GM12801 (cell line): ENCODE results near the gene CINP.

Source experiments
- TF ChIP-seq, protein P1 (sequence below): IDR thresholded peaks from one replicate; pipeline ENCODE4 v1.5.1; 2011; ENCODE audit warnings: control low read depth; ENCODE audit not compliant: insufficient read length; ENCODE audit errors: extremely low read depth

Gene CINP

DNA sequence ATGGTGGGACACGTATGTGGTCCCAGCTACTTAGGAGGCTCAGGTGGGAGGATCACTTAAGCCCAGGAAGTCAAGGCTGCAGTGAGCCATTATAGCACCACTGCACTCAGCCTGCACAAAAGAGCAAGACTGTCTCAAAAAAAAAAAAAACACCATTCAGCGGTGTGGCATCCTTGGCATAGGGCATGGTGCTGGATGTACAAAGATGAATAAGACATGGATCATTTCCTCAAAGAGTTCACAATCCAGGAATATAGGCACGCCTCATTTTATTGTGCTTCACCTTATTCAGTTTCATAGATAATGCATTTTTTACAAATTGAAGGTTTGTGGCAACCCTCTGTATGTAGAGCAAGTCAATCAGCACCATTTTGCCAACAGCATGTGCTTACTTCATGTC is 6.4 kb downstream of the CINP start:
- TF ChIP-seq, protein P1, sequence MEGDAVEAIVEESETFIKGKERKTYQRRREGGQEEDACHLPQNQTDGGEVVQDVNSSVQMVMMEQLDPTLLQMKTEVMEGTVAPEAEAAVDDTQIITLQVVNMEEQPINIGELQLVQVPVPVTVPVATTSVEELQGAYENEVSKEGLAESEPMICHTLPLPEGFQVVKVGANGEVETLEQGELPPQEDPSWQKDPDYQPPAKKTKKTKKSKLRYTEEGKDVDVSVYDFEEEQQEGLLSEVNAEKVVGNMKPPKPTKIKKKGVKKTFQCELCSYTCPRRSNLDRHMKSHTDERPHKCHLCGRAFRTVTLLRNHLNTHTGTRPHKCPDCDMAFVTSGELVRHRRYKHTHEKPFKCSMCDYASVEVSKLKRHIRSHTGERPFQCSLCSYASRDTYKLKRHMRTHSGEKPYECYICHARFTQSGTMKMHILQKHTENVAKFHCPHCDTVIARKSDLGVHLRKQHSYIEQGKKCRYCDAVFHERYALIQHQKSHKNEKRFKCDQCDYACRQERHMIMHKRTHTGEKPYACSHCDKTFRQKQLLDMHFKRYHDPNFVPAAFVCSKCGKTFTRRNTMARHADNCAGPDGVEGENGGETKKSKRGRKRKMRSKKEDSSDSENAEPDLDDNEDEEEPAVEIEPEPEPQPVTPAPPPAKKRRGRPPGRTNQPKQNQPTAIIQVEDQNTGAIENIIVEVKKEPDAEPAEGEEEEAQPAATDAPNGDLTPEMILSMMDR, result no peak

GRCh38 chr14:102353126-102353619 is 9.5 kb downstream of the CINP start:
- TF ChIP-seq, protein P1, result no peak

GRCh38 chr14:102352213-102352612 is 10.5 kb downstream of the CINP start:
- TF ChIP-seq, protein P1, result no peak

- TF ChIP-seq, protein P1, result no peak
Observed at GRCh38 chr14:102351023-102351422, 11.7 kb downstream of the CINP start.

GRCh38 chr14:102348376-102348775 is 14.3 kb downstream of the CINP start:
- TF ChIP-seq, protein P1, result no peak

GRCh38 chr14:102346645-102347044 is 16.0 kb downstream of the CINP start:
- TF ChIP-seq, protein P1, result no peak

DNA sequence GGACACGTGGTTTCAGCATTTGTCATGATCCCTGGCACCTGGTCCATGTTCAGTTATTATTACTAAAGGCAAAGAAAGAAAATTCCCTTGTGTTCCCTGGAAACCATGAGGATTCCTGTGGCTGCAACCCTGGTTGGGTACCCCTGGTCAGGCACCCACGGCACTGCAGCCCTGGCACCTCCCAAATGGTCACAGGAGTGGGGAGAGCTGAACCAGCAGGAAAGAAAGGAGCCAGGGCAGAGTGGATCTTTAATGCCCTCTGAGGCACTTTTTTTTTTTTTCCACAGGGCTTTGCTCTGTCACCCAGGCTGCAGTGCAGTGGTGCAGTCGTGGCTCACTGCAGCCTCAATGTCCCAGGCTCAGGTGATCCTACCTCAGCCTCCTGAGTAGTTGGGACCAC is 17.5 kb downstream of the CINP start:
- TF ChIP-seq, protein P1, result no peak

- TF ChIP-seq, protein P1, result no peak
Observed at GRCh38 chr14:102344485-102344884, 18.2 kb downstream of the CINP start.
